Measurements from ENCODE around the gene RET.

Gene RET

DNA sequence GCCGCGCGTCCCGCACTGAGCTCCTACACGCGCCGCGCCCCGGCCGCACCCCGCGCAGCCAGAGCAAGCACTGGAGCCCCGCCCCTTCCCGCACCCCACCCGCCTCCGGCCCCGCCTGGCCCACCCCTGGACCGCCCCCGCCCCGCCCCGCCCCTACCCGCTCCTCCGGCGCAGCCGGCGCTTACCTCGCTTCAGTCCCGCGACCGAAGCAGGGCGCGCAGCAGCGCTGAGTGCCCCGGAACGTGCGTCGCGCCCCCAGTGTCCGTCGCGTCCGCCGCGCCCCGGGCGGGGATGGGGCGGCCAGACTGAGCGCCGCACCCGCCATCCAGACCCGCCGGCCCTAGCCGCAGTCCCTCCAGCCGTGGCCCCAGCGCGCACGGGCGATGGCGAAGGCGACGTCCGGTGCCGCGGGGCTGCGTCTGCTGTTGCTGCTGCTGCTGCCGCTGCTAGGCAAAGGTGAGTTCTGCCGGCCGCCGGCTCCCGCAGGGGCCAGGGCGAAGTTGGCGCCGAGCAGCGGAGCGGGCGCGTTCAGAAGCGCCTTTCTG lies at the start of gene RET:
TSS of gene RET (plus strand) at position 194 of the 545 bp plus-strand sequence. CDS start at position 384, 190 bp downstream.
- peak in 1 of 3 experiments; percentile 40 for DNase-seq (ENCODE audit: low read depth in 3 of 3)

DNA sequence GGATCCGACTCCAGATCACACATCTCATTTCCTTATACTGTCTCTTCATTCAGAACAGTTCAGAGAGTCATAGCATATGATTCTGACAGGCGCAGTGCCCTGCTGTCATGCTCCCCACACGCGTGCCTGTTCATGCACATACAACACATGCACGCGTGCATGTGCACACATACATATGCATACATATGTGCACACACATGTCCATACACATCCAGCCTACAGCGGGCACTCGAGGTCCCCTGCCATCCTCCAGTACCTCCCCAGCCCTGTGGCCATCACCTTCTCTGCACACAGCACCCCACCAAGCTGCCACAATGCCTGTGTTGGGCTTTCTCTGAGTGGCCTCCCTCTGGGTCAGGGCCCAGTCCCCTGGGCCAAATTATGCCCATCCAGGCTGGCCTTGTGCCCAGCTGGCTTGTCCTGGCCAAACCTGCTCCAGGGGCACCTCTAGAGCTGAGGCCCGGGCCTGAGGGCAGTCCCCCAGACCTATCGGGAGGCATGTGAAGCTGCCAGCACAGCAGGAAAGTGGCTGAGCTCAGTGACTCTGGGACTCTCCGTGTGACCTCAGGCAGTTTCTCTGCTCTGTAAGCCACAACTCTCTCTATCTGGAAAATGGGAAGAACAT lies 49.4 kb upstream of the RET start:
- DNase-seq (ENCODE audit: low read depth in 3 of 3) = no peak

DNA sequence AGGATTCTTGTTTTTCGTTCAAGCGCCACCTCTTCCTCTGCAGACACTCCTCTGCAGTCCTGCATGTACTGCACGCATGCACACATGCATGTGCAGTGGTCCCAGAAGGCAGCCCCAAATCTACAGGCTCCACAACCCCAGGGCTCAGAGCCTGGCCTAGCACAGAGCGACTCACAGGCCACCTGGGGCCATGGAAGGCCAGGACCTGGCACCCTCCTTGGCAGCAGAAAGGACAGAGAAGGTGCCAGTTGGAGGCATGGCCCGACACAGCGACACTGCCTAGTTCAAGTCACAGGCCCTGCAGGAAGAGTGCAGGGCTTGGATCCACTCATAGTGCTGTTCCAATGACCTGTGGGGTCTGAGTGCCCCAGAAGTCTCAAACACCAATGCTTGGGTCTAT lies 48.7 kb upstream of the RET start:
- DNase-seq (ENCODE audit: low read depth in 3 of 3) = no peak

DNA sequence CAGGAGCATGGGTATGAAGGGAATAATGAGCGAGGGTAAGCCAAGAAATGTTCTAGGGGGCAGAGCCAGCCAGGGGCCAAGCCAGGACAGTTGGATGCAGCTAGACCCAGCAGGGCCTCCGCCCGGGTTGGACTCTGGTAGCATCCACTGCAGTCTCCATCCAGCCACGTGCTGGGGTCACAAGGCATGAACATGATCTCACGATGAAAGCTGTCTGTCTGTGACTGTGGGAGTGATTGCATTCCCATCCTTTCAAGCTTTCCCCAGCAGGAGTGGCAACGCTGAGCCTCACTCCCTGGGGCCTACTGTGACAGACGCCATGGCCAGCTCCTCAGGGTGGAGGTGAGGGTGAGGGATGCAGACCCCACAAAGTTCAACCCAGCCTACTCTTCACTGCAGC lies 47.8 kb upstream of the RET start:
- no peak for DNase-seq (ENCODE audit: low read depth in 3 of 3)

DNA sequence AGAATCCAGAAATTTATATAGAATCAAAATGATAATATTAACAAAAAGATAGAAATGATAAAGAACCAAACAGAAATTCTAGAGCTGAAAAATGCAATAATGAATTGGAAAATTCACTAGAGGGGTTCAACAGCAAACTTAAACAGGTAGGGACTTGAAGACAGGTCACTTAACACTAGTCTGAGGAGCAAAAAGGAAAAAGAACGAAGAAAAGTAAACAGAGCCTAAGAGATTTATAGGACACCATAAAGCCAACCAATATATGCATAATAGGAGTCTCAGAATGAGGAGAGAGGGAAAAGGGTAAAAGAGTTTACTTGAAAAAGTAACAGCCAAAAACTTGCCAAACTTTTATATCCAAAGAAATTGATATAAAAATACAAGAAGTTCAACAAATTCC lies 44.3 kb upstream of the RET start:
- no peak for DNase-seq (ENCODE audit: low read depth in 3 of 3)

DNA sequence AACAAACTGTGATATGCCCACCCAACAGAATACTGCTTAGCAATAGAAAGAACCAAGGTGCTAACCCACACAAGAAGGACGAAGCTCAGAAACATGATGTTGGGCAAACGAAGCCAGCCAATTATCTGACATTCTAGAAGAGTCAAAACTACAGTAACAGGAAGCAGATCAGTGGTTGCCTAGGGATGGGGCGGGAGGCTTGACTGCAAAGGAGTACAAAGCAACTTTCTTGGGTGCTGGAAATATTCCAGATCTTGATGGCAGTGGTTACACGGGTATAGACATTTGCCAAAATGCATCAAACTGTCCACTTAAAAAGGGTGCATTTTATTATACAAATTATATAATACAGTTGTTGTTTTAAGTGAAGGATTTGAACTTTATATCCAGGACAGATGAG lies 41.1 kb upstream of the RET start:
- DNase-seq (ENCODE audit: low read depth in 3 of 3) = no peak

DNA sequence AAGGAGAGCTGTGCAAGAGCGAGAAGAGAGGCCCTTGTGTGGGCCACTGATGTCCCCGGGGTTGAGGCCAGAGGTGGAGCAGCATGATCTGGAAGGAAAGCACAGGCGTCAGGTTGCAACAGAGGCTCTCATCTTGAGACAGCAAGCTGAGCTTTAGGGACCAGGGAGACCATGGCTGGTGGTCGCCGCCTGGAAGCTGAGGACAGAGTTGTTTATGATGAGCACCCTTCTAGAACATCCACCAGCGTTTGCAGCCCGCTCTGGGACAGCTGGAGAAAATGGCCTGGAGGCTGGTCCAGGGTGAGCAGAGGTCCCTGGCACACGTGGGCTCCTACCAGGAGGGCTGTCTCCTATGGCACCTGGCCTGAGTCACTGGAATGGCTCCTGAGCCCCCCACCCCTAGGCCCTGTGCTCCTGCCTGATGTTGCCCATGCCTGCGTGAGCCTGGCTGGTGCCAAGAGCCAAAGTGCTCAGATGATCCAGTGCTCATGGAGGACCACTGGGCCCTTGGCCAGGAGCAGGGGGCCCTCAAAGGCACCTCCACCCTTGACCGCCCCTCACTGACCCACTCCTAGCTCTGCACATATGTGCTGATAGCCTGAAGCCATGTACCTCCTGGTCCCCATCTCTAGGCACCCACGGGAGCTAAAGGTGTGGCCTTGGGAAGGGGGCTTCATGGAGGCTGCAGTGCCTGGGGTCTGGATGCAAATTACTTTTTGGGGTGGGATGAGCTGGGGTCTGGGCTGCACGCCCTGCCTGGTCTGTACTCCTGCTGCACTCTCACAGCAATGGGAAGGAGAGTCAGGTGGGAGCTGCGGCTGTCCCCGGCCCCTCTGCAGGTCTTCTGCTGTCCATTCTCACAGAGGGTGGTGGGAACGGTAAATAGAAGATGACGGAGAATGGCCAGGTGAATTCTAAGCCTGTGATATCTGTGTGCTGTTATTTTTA lies 40.1 kb upstream of the RET start:
- DNase-seq (ENCODE audit: low read depth in 3 of 3) = no peak

DNA sequence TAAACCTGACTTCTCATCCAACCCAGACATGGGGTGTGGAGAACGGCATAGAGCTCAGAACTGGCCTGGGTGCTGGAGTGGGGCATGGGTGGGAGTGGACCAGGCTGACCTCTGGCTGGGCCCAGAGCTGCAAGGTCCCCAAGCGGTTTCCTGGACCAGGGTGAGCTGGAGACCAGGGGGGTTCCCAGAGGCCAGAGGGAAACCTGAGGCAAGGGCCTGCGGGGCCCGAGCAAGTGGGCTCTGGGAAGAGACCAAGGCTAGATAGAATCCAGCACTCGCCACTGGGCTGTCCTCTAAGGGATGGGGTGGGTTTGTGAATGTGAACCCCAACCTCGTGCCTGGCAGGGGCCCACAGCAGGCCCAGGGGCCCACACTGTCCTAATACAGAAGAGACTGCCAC lies 39.4 kb upstream of the RET start:
- no peak for DNase-seq (ENCODE audit: low read depth in 3 of 3)

DNA sequence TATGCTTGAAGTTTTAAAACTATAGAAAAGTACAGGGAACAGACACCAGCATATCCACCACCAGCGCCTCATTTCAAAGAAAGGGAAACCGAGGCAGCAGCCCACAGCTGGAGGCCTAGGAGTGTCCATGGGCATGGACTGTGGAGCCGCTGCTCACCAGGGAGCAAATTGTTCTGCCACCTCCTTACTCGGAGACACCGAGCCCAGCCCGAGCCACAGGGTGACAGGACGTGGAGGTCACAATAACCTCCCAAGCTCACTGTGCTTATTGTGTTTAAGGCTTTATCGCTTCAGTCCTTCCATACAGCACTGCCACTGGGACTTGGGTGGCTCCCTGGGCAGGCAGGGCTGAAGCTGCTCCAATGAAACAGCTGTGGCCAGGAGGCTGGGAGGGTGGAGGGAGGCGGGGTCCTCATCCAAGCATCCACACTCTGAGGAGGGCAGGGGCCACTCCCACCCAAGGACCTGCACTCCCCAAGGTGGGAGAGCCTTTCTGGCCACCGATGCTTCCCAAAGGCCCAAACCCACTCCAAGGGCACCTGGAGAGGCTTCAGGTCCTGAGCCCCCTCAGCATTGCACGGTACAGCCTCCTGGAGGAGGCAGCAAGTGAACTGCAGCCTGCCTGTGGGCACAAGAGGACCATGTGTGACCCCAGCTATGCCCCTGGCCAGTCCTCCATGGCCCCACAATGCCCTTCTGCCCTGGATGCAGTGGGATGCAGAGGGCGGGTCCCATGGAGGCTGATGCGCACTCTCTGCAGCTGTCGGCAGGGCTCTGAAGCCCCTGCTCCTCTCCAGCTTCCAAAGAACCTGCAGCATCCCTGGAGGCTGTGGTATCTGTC lies 38.7 kb upstream of the RET start:
- no peak for DNase-seq (ENCODE audit: low read depth in 3 of 3)

DNA sequence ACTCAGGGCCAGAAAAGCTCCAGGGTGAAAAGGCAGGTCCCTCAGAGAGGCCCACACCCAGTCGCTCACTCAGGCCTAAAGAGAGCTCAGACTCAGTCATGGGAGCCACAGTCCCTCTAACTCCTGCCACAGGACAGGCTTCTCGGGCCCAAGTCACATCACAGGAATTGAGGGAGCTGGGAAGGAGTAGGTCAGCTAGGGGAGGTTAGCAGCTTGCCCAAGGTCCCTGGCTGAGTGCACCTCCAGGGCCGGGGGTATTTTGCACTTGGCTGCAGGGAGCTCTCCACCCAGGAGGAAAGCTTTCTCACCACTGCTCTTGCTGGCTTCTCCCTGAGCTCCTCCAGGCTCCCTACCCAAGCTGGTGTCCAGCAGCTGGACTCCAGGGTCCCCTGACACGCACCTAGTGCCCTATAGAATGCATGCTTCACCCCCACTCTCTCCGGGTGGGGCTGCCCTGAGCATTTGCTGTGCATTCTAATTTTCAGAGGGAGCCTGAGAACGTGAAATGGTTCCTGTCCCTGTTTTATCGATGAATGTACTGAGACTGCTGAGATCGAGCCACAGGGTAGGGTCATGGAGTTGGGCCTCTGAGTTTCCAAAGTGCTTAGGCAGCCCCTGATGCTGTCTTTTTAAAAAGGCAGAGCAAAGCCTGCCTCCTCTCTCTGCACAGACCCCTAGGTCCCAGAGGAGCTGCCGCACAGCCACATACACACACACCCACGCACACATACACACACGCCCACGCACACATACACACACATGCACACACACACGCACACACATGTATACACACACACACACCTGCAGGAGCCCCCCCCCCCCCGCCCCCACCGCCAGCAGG lies 37.9 kb upstream of the RET start:
- DNase-seq (ENCODE audit: low read depth in 3 of 3) = no peak

DNA sequence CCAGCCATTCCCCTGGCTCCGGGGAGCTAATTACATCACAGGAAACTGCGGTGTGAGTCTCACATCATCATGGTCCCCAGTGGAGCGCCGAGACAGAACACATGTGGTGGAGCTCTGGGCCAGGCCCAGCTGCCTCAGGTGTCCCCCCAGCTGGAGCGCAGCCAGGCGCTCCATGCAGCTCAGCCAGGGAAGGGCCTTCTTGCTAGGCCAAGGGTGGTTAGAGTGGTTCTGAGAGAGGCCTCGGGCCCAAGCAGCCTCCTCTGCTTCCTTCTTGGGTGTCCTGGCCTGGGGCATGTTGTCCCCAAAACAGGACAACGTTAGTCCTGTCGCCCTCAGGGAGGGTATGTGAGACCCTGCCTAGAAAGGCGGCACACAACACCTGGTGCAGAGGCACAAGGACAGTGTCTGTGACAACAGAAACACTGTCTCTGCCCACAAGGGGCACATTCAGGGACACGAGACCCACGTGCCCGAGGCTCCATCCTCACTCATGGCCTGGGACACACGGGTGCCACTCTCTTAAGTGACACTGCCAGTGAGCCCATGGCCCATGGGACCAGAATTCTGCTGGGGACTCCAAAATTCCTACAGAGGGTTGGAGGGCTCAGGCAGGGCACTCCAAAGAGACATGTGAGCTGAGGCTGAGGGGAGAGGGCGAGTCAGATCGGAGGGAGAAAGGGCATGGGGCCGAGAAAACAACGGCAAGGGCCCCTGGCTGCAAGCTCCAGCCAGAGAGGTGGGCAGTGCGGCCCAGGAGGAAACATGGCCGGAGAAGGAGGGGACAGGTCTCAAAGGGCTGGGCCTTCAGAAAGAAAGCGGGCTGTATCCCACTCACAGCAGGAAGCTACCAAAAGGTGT lies 37.0 kb upstream of the RET start:
- DNase-seq (ENCODE audit: low read depth in 3 of 3) = no peak

DNA sequence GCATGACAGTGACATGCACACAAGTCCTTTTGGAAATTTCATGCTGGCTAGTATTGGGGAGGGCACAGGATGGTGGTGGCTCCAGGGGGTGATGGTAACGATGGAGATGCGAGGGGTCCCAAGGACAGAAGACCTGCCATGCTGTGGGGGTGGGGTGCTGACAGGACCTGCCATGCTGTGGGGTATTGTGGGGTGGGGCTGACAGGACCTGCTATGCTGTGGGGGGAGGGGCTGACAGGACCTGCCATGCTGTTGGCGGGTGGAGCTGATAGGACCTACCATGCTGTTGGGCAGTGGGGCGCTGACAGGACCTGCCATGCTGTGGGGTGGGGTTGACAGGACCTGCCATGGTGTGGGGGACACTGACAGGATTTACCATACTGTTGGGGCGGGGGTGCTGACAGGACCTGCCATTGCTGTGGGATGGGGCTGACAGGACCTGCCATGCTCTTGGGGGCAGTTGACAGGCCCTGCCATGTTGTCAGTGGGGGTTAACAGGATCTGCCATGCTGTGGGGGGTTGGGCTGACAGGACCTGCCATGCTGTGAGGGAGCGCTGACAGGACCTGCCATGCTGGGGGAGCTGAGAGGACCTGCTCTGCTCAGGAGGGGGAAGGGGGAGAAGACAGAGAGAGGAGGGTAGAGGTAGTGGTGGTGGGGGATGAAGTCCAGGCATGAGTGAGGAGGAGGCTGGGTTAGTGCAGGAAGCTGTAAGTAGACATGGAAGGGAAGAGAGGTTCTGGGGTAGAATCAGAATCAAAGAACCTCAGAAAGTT lies 36.2 kb upstream of the RET start:
- no peak for DNase-seq (ENCODE audit: low read depth in 3 of 3)

DNA sequence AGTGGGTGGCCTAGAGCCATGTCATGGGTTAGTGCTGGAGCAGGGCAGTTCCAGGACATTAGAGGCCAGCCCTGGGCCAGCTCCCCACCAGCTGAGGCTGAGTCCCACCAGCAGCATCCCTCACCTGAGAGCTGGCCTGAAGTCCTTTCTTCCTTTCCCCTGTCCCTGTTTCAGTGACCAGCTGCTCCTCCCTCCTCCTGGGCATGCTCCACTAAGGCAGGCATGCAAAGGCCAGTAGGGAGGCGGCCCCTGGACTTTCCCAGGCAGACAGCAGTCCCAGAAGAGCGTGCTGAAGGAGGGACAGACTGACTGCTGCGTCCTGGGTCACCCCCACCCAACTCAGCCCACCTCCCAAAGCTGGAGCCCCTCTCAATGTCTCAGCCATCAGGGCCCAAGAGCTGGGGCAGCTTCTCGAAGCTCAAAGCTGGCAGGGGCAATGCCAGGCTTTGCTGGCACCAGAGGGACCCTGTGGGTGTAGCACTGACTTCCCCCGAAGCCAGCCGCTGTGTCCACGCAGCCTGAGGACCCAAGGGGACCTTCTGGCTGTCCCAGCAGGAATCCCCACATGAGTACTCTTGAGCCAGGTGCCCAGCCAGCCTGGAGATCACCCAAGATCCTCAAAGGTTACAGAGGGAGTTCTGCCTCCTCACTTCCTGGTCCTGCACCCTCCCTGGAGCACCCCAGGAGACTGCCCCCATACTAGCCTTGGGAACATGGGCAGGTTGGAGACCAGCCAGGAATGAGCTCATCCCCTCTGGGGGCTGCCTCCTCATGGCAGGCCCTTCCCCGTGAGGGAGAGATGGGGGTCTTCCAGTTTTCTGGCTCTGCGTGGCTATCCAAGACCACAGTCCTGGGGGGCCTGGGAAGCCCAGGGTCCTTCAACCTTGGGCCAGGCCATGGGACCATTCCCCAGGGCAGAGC lies 35.2 kb upstream of the RET start:
- DNase-seq (ENCODE audit: low read depth in 3 of 3) = no peak

DNA sequence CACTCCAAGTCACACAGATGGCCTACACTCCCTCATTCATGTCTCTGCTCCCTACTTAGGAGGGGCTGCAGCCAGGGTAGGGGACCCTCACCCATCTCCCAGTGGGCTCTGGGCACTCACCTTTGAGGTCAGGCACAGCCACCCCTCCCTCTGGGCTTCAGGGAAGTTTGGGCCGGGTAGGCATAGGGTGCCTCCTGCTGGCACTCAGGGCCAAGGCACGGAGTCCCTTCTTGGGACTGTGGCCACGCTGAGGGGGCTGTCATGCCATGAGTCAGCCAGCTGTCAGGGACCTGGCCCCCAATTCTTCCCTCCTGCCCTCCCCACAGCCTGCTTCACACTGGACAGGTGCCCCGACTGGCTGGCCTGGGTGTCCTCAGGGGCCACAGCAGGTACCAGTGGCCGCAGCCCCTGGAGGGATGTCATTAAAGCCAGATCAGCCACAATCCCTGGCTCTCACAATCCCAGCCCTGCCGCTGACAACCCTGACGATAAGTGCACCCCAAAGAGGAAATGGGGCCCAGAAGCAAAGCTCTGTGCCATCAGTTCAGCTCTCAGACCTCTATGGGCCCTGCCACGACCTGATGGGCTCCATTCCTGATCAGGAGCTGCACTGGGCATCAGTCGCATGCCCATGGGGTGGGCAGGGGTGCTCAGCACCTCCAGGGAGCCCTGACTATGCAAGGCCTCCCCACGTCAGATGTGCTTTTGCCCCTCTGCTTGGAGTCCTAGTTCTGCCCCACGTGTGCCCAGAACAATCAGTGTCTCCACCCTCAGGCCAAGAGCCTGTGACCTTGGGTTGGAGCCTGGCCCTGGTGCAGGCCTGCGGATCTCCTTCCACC lies 34.1 kb upstream of the RET start:
- DNase-seq (ENCODE audit: low read depth in 3 of 3) = no peak

DNA sequence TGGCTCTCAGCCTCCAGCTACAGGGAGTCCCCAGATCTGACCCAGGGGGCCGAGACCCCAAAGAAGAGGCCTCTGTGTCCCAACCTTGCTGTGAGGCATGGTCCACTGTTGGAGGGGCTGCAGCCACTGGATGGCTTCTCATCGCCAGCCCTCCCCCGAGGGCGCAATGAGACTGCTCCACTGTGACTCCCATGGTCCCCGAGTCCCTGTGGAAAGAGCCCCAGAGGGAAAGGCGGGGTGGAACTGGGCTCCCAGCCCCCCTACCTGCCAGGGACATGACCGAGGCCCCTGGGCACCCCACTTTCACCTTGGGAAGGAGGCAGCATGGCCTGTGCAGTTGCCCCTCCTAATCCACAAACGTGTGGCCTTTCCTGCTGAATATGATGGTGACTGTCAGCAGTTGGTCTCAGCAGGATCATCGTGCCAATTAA lies 33.5 kb upstream of the RET start:
- DNase-seq (ENCODE audit: low read depth in 3 of 3) = no peak

DNA sequence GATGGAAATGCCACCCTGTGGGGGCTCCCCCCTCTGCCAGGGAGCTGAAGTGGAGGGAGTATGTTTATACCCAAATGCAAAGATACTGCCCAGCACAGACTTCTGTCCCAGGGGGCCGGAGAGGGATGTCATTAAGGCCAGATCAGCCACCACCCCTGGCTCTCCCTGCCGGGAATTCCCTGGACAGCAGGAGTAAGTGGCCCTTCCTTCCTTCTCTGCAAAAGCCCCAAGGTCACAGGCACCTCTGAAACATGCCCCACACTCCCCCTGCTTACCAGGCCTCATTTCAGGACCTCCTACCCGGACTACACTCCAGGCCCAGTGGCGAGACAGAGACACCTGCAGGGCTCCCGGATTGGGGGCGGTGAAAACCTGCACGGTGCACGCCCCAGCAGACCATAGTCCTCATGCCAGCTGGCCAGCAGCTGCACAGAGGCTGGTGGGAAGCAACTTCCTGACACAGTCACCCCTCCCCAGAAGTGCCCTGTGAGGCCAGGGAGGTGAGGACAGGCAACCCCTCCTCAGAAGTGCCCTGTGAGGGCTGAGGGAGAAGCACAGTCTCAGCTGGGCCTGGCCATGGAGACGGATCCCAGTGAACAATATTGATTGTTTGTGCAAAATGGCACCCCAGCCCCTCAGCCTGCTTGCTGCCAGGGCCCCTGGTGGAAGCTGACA lies 33.0 kb upstream of the RET start:
- no peak for DNase-seq (ENCODE audit: low read depth in 3 of 3)

DNA sequence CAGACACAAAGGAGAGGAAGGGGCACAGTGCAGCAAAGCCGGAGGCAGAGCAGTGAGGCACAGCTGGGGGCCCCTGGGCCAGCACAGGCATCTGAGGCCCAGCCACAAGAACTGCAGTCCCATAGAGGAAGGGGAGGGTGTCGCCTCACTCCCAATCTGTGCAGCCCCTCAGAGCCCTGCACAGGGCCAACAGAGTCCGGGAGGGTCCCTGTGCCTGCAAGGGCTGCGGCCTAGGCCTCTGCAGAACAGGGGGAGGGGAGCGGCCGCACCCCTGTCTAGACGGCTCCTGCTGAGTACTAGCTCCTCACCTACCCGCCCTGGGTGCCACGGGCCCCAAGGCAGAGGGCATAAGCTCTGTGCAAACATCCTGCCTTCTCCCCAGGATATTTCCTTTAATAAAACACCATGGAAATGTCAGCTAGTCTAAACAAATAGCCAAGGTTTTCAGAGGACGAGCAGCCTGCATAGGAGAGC lies 32.4 kb upstream of the RET start:
- no peak for DNase-seq (ENCODE audit: low read depth in 3 of 3)
